ENCODE data around the gene TACR1. TPM values are rescaled to one million over a fixed set of nuclear protein-coding genes. Genes with fewer than 3 reads are reported as not detected.

TACR1 gene
- polyA plus RNA-seq, 1 donor: 1.0 TPM

GRCh38 chr2:75133621-75134570 lies 65.4 kb downstream of the TACR1 start:
- no peaks in the 10 kb centered on the region for H3K36me3 ChIP-seq (ENCODE audit: control insufficient read depth, insufficient read depth, low read length)
- H3K27me3 ChIP-seq (ENCODE audit: control insufficient read depth, insufficient read depth, low read length): no peaks in the 10 kb centered on the region
- H3K4me1 ChIP-seq (ENCODE audit: control insufficient read depth, insufficient read depth, low read length): no peaks in the 10 kb centered on the region
- WGBS (ENCODE audit: insufficient coverage, low lambda C conversion rate): no CpG with 5 or more reads among the region's 9 CpGs
- no peaks in the 10 kb centered on the region for H3K9me3 ChIP-seq (ENCODE audit: control insufficient read depth, low read depth, low read length)
- H3K4me3 ChIP-seq (ENCODE audit: low read length): no peak overlapping the region
- DNase-seq: no peak
- no peak overlapping the region for H3K27ac ChIP-seq (ENCODE audit: low read length)

GRCh38 chr2:75130171-75130570 lies 69.1 kb downstream of the TACR1 start:
- Histone ChIP-seq H3K4me1 (ENCODE audit: control insufficient read depth, insufficient read depth, low read length) (no peaks in the 10 kb centered on the region), H3K36me3 (ENCODE audit: control insufficient read depth, insufficient read depth, low read length) (no peaks in the 10 kb centered on the region), H3K9me3 (ENCODE audit: control insufficient read depth, low read depth, low read length) (no peaks in the 10 kb centered on the region), H3K4me3 (ENCODE audit: low read length) (no peak overlapping the region), H3K27ac (ENCODE audit: low read length) (no peak overlapping the region), H3K27me3 (ENCODE audit: control insufficient read depth, insufficient read depth, low read length) (no peaks in the 10 kb centered on the region)
- WGBS (ENCODE audit: insufficient coverage, low lambda C conversion rate): no CpG with 5 or more reads among the region's 1 CpG
- no peak for DNase-seq

- DNase-seq: no peak
- no peak overlapping the region for H3K4me3 ChIP-seq (ENCODE audit: low read length)
- no peaks in the 10 kb centered on the region for H3K27me3 ChIP-seq (ENCODE audit: control insufficient read depth, insufficient read depth, low read length)
- 80% methylated on average over 1 of the region's 6 CpGs for WGBS (ENCODE audit: insufficient coverage, low lambda C conversion rate)
- no peak overlapping the region for H3K27ac ChIP-seq (ENCODE audit: low read length)
- no peaks in the 10 kb centered on the region for H3K4me1 ChIP-seq (ENCODE audit: control insufficient read depth, insufficient read depth, low read length)
- no peaks in the 10 kb centered on the region for H3K9me3 ChIP-seq (ENCODE audit: control insufficient read depth, low read depth, low read length)
- H3K36me3 ChIP-seq (ENCODE audit: control insufficient read depth, insufficient read depth, low read length): no peaks in the 10 kb centered on the region
Measured at GRCh38 chr2:75123876-75124275, 75.4 kb downstream of the TACR1 start.

- no peaks in the 10 kb centered on the region for H3K27me3 ChIP-seq (ENCODE audit: control insufficient read depth, insufficient read depth, low read length)
- H3K36me3 ChIP-seq (ENCODE audit: control insufficient read depth, insufficient read depth, low read length): no peaks in the 10 kb centered on the region
- no peak overlapping the region for H3K27ac ChIP-seq (ENCODE audit: low read length)
- WGBS (ENCODE audit: insufficient coverage, low lambda C conversion rate): 88% methylated on average over 2 of the region's 4 CpGs
- DNase-seq: no peak
- H3K9me3 ChIP-seq (ENCODE audit: control insufficient read depth, low read depth, low read length): no peaks in the 10 kb centered on the region
- H3K4me1 ChIP-seq (ENCODE audit: control insufficient read depth, insufficient read depth, low read length): no peaks in the 10 kb centered on the region
- no peak overlapping the region for H3K4me3 ChIP-seq (ENCODE audit: low read length)
Measured at GRCh38 chr2:75113231-75113869, 86.0 kb downstream of the TACR1 start.

GRCh38 chr2:75108937-75109482 lies 90.3 kb downstream of the TACR1 start:
- no peak for DNase-seq
- Histone ChIP-seq H3K4me1 (ENCODE audit: control insufficient read depth, insufficient read depth, low read length) (no peaks in the 10 kb centered on the region), H3K36me3 (ENCODE audit: control insufficient read depth, insufficient read depth, low read length) (no peaks in the 10 kb centered on the region), H3K27me3 (ENCODE audit: control insufficient read depth, insufficient read depth, low read length) (no peaks in the 10 kb centered on the region), H3K4me3 (ENCODE audit: low read length) (no peak overlapping the region), H3K27ac (ENCODE audit: low read length) (no peak overlapping the region), H3K9me3 (ENCODE audit: control insufficient read depth, low read depth, low read length) (no peaks in the 10 kb centered on the region)
- WGBS (ENCODE audit: insufficient coverage, low lambda C conversion rate): 57% methylated on average over 1 of the region's 9 CpGs

GRCh38 chr2:75102011-75102410 lies 97.3 kb downstream of the TACR1 start:
- Histone ChIP-seq H3K27me3 (ENCODE audit: control insufficient read depth, insufficient read depth, low read length) (no peaks in the 10 kb centered on the region), H3K4me3 (ENCODE audit: low read length) (no peak overlapping the region), H3K4me1 (ENCODE audit: control insufficient read depth, insufficient read depth, low read length) (no peaks in the 10 kb centered on the region), H3K36me3 (ENCODE audit: control insufficient read depth, insufficient read depth, low read length) (no peaks in the 10 kb centered on the region), H3K9me3 (ENCODE audit: control insufficient read depth, low read depth, low read length) (peaks cover 4% of the 10 kb centered on the region), H3K27ac (ENCODE audit: low read length) (no peak overlapping the region)
- no CpG with 5 or more reads among the region's 4 CpGs for whole genome bisulfite sequencing (ENCODE audit: insufficient coverage, low lambda C conversion rate)
- no peak for DNase-seq

DNA sequence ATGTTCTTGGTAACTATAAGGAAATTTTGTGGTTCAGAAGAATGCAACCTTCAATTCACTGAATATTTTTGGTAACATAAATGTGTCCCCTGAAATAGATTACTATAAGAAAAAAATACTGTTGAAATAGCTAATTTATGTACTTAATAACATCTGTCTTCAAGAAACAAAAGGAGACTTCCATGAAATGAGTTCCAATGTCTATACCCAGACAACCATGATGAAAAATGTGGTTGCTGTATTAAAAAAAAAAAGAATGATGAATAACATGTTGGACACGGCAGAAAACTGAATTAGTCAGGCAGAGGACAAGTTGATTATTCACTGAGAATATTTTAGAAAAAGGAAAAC lies 98.5 kb downstream of the TACR1 start:
- 71% methylated on average over 1 of the region's 1 CpG for WGBS (ENCODE audit: insufficient coverage, low lambda C conversion rate)

GRCh38 chr2:75100011-75100800 lies 99.1 kb downstream of the TACR1 start:
- Histone ChIP-seq H3K27me3 (ENCODE audit: control insufficient read depth, insufficient read depth, low read length) (no peaks in the 10 kb centered on the region), H3K9me3 (ENCODE audit: control insufficient read depth, low read depth, low read length) (peaks cover 4% of the 10 kb centered on the region), H3K4me3 (ENCODE audit: low read length) (no peak overlapping the region), H3K36me3 (ENCODE audit: control insufficient read depth, insufficient read depth, low read length) (no peaks in the 10 kb centered on the region), H3K27ac (ENCODE audit: low read length) (no peak overlapping the region), H3K4me1 (ENCODE audit: control insufficient read depth, insufficient read depth, low read length) (no peaks in the 10 kb centered on the region)
- WGBS (ENCODE audit: insufficient coverage, low lambda C conversion rate): 33% methylated on average over 3 of the region's 3 CpGs
- peak in 1 of 2 donors; percentile 5 for DNase-seq

More for the DNA sequence above, 98.5 kb downstream of the TACR1 start:
- Histone ChIP-seq H3K27ac (ENCODE audit: low read length) (no peak overlapping the region), H3K4me1 (ENCODE audit: control insufficient read depth, insufficient read depth, low read length) (no peaks in the 10 kb centered on the region), H3K4me3 (ENCODE audit: low read length) (no peak overlapping the region), H3K9me3 (ENCODE audit: control insufficient read depth, low read depth, low read length) (peaks cover 4% of the 10 kb centered on the region), H3K27me3 (ENCODE audit: control insufficient read depth, insufficient read depth, low read length) (no peaks in the 10 kb centered on the region), H3K36me3 (ENCODE audit: control insufficient read depth, insufficient read depth, low read length) (no peaks in the 10 kb centered on the region)
- no peak for DNase-seq

GRCh38 chr2:75099521-75099922 lies 99.8 kb downstream of the TACR1 start:
- H3K27me3 ChIP-seq (ENCODE audit: control insufficient read depth, insufficient read depth, low read length): no peaks in the 10 kb centered on the region
- H3K36me3 ChIP-seq (ENCODE audit: control insufficient read depth, insufficient read depth, low read length): no peaks in the 10 kb centered on the region
- no peak overlapping the region for H3K27ac ChIP-seq (ENCODE audit: low read length)
- H3K4me3 ChIP-seq (ENCODE audit: low read length): no peak overlapping the region
- H3K4me1 ChIP-seq (ENCODE audit: control insufficient read depth, insufficient read depth, low read length): no peaks in the 10 kb centered on the region
- no peak for DNase-seq
- peaks cover 4% of the 10 kb centered on the region for H3K9me3 ChIP-seq (ENCODE audit: control insufficient read depth, low read depth, low read length)
- WGBS (ENCODE audit: insufficient coverage, low lambda C conversion rate): 40% methylated on average over 1 of the region's 4 CpGs

GRCh38 chr2:75098856-75099255 lies 100.5 kb downstream of the TACR1 start:
- H3K36me3 ChIP-seq (ENCODE audit: control insufficient read depth, insufficient read depth, low read length): no peaks in the 10 kb centered on the region
- H3K4me3 ChIP-seq (ENCODE audit: low read length): no peak overlapping the region
- WGBS (ENCODE audit: insufficient coverage, low lambda C conversion rate): 0% methylated on average over 1 of the region's 2 CpGs
- no peaks in the 10 kb centered on the region for H3K4me1 ChIP-seq (ENCODE audit: control insufficient read depth, insufficient read depth, low read length)
- DNase-seq: no peak
- H3K9me3 ChIP-seq (ENCODE audit: control insufficient read depth, low read depth, low read length): peaks cover 4% of the 10 kb centered on the region
- H3K27me3 ChIP-seq (ENCODE audit: control insufficient read depth, insufficient read depth, low read length): no peaks in the 10 kb centered on the region
- H3K27ac ChIP-seq (ENCODE audit: low read length): no peak overlapping the region

Measured in large intestine (tissue), 3 donors.